Jurkat, Clone E6-1 (cell line): ENCODE results near the gene CDKAL1.
A peak's percentile ranks its signal among the peaks of the same experiment; 100 is the strongest.

Source experiments
- DNase-seq: peaks from one replicate; pipeline ENCODE4 v3.0.0-alpha.2; 2011; ENCODE audit warnings: low read depth, low spot score
- H3K4me3 ChIP-seq: 2 replicates; pipeline ENCODE4 v1.5.1; 2011; ENCODE audit warnings: mild to moderate bottlenecking, low read length, control low read depth, moderate library complexity

The CDKAL1 gene

GRCh38 chr6:20658053-20658452, 123.8 kb downstream of the CDKAL1 start:
- DNase-seq, result no peak
- no peak overlapping the region for H3K4me3 ChIP-seq

GRCh38 chr6:20658516-20658915, 124.3 kb downstream of the CDKAL1 start:
- DNase-seq, result no peak
- H3K4me3 ChIP-seq, result no peak overlapping the region

GRCh38 chr6:20660534-20660933, 126.3 kb downstream of the CDKAL1 start:
- H3K4me3 ChIP-seq, result no peak overlapping the region
- no peak for DNase-seq

- no peak for DNase-seq
- H3K4me3 ChIP-seq, result no peak overlapping the region
Measured at GRCh38 chr6:20661721-20662120, 127.5 kb downstream of the CDKAL1 start.

- H3K4me3 ChIP-seq, result no peak overlapping the region
- DNase-seq, result no peak
Measured at GRCh38 chr6:20664250-20664649, 130.0 kb downstream of the CDKAL1 start.

GRCh38 chr6:20665290-20665689, 131.0 kb downstream of the CDKAL1 start:
- DNase-seq, result no peak
- H3K4me3 ChIP-seq, result no peak overlapping the region

GRCh38 chr6:20669571-20670314, 135.5 kb downstream of the CDKAL1 start:
- H3K4me3 ChIP-seq, result no peak overlapping the region
- DNase-seq, result no peak

GRCh38 chr6:20670750-20671149, 136.5 kb downstream of the CDKAL1 start:
- no peak overlapping the region for H3K4me3 ChIP-seq
- DNase-seq, result no peak

GRCh38 chr6:20672038-20672437, 137.8 kb downstream of the CDKAL1 start:
- DNase-seq, result no peak
- no peak overlapping the region for H3K4me3 ChIP-seq

GRCh38 chr6:20673458-20673857, 139.2 kb downstream of the CDKAL1 start:
- H3K4me3 ChIP-seq, result no peak overlapping the region
- DNase-seq, result no peak

- DNase-seq, result no peak
- no peak overlapping the region for H3K4me3 ChIP-seq
Measured at GRCh38 chr6:20674664-20675063, 140.4 kb downstream of the CDKAL1 start.

- DNase-seq, result no peak
Measured at GRCh38 chr6:20678831-20679352, 144.6 kb downstream of the CDKAL1 start.

GRCh38 chr6:20680697-20681165, 146.5 kb downstream of the CDKAL1 start:
- no peak for DNase-seq

More at GRCh38 chr6:20678831-20679352, 144.6 kb downstream of the CDKAL1 start:
- H3K4me3 ChIP-seq, result no peak overlapping the region

GRCh38 chr6:20681243-20681684, 147.0 kb downstream of the CDKAL1 start:
- H3K4me3 ChIP-seq, result no peak overlapping the region
- DNase-seq, result no peak

More at GRCh38 chr6:20680697-20681165, 146.5 kb downstream of the CDKAL1 start:
- no peak overlapping the region for H3K4me3 ChIP-seq

GRCh38 chr6:20684474-20684873, 150.2 kb downstream of the CDKAL1 start:
- H3K4me3 ChIP-seq, result no peak overlapping the region
- no peak for DNase-seq

- no peak for DNase-seq
- no peak overlapping the region for H3K4me3 ChIP-seq
Measured at GRCh38 chr6:20686142-20686541, 151.9 kb downstream of the CDKAL1 start.

- DNase-seq, result no peak
- no peak overlapping the region for H3K4me3 ChIP-seq
Measured at GRCh38 chr6:20687494-20687893, 153.2 kb downstream of the CDKAL1 start.

GRCh38 chr6:20688710-20689500, 154.6 kb downstream of the CDKAL1 start:
- peak overlapping the region; percentile 15 for H3K4me3 ChIP-seq
- peak; percentile 76 for DNase-seq

GRCh38 chr6:20691185-20691584, 156.9 kb downstream of the CDKAL1 start:
- H3K4me3 ChIP-seq, result no peak overlapping the region
- no peak for DNase-seq

- no peak overlapping the region for H3K4me3 ChIP-seq
- no peak for DNase-seq
Measured at GRCh38 chr6:20692023-20692422, 157.8 kb downstream of the CDKAL1 start.
